HEK293 (cell line): ENCODE measurements around the gene BNC1.

ENCODE experiments used
- ZBTB21 ChIP-seq: fragments of 450-650 bp; formaldehyde crosslinking; IDR thresholded peaks from 2 replicates; pipeline ENCODE4 v1.5.1; 2017; ENCODE audit warnings: missing biosample characterization, missing genetic modification characterization
- ZBTB7A ChIP-seq: fragments of 450-650 bp; formaldehyde crosslinking; IDR thresholded peaks from 2 replicates; pipeline ENCODE4 v1.5.1; 2016; ENCODE audit warnings: low read depth, missing biosample characterization, missing genetic modification characterization
- ZNF19 ChIP-seq: fragments of 450-650 bp; formaldehyde crosslinking; IDR thresholded peaks from 2 replicates; pipeline ENCODE4; 2016; ENCODE audit warnings: missing biosample characterization, missing genetic modification characterization, low read depth
- ZNF239 ChIP-seq: fragments of 450-650 bp; formaldehyde crosslinking; IDR thresholded peaks from 2 replicates; pipeline ENCODE4 v1.5.1; 2016; ENCODE audit warnings: missing biosample characterization, missing genetic modification characterization
- ZNF37A ChIP-seq: fragments of 450-650 bp; IDR thresholded peaks from 2 replicates; pipeline ENCODE4 v1.5.1; 2018; ENCODE audit warnings: missing biosample characterization, missing genetic modification characterization
- ZNF654 ChIP-seq: fragments of 450-650 bp; formaldehyde crosslinking; IDR thresholded peaks from 2 replicates; pipeline ENCODE4 v1.5.1; 2016; ENCODE audit warnings: low read depth, missing biosample characterization, missing genetic modification characterization
- TF ChIP-seq, protein P1 (sequence below): fragments of 450-650 bp; formaldehyde crosslinking; IDR thresholded peaks from 2 replicates; pipeline ENCODE4 v1.5.1; 2016; ENCODE audit warnings: missing biosample characterization, missing genetic modification characterization

GRCh38 chr15:83320844-83321243 is 36.4 kb upstream of the BNC1 start:
- TF ChIP-seq, protein P1, sequence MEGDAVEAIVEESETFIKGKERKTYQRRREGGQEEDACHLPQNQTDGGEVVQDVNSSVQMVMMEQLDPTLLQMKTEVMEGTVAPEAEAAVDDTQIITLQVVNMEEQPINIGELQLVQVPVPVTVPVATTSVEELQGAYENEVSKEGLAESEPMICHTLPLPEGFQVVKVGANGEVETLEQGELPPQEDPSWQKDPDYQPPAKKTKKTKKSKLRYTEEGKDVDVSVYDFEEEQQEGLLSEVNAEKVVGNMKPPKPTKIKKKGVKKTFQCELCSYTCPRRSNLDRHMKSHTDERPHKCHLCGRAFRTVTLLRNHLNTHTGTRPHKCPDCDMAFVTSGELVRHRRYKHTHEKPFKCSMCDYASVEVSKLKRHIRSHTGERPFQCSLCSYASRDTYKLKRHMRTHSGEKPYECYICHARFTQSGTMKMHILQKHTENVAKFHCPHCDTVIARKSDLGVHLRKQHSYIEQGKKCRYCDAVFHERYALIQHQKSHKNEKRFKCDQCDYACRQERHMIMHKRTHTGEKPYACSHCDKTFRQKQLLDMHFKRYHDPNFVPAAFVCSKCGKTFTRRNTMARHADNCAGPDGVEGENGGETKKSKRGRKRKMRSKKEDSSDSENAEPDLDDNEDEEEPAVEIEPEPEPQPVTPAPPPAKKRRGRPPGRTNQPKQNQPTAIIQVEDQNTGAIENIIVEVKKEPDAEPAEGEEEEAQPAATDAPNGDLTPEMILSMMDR (tag by site-specific recombination) = no peak
- no peak for TF ChIP-seq ZNF19 (tag by site-specific recombination)
- TF ChIP-seq ZBTB21 (tag by site-specific recombination) = no peak
- no peak for TF ChIP-seq ZNF37A
- TF ChIP-seq ZNF239 = no peak
- no peak for TF ChIP-seq ZBTB7A
- no peak for TF ChIP-seq ZNF654 (tag by site-specific recombination)
